GM23248 (cell line): Measurements from ENCODE around the gene ZNF738. TPM values are rescaled to one million over a fixed set of nuclear protein-coding genes. Genes with fewer than 3 reads are reported as not detected.
A peak's percentile ranks its signal among the peaks of the same experiment; 100 is the strongest.

Experiments
- DNase-seq: peaks from one replicate; pipeline ENCODE4 v3.0.0-alpha.2; 2015
- H2AFZ ChIP-seq: fragments of 200-600 bp; sonication (generic); 2 replicates; pipeline ENCODE4 v1.6.1; 2016; ENCODE audit warnings: antibody characterized with exemption
- H3F3A ChIP-seq: fragments of 200-600 bp; sonication (generic); 2 replicates; pipeline ENCODE4 v1.6.1; 2016; ENCODE audit warnings: mild to moderate bottlenecking, antibody characterized with exemption, mixed run types; ENCODE audit not compliant: insufficient read depth
- H3K27ac ChIP-seq: fragments of 200-600 bp; sonication (generic); 2 replicates; pipeline ENCODE4 v1.5.1; 2016; ENCODE audit warnings: mild to moderate bottlenecking
- H3K27me3 ChIP-seq: fragments of 200-600 bp; sonication (generic); replicated peaks from 2 replicates; pipeline ENCODE4 v1.6.1; 2016; ENCODE audit warnings: mild to moderate bottlenecking; ENCODE audit not compliant: insufficient read depth
- H3K36me3 ChIP-seq: fragments of 200-600 bp; sonication (generic); 2 replicates; pipeline ENCODE4 v1.6.1; 2016; ENCODE audit warnings: low read depth, mild to moderate bottlenecking
- H3K4me1 ChIP-seq: fragments of 200-600 bp; sonication (generic); 2 replicates; pipeline ENCODE4 v1.6.1; 2016; ENCODE audit warnings: mild to moderate bottlenecking; ENCODE audit not compliant: insufficient read depth
- H3K4me2 ChIP-seq: fragments of 200-600 bp; sonication (generic); one replicate; pipeline ENCODE4 v1.6.1; 2016; ENCODE audit warnings: mild to moderate bottlenecking; ENCODE audit not compliant: unreplicated experiment
- H3K4me3 ChIP-seq: fragments of 200-600 bp; sonication (generic); 2 replicates; pipeline ENCODE4 v1.5.1; 2016; ENCODE audit warnings: mild to moderate bottlenecking
- H3K79me2 ChIP-seq: fragments of 200-600 bp; sonication (generic); 2 replicates; pipeline ENCODE4 v1.6.1; 2016; ENCODE audit warnings: mild to moderate bottlenecking; ENCODE audit not compliant: insufficient read depth
- H3K9ac ChIP-seq: fragments of 200-600 bp; sonication (generic); 2 replicates; pipeline ENCODE4 v1.6.1; 2016; ENCODE audit warnings: mild to moderate bottlenecking
- H3K9me2 ChIP-seq: fragments of 200-600 bp; sonication (generic); 2 replicates; pipeline ENCODE4 v1.6.1; 2016; ENCODE audit warnings: mixed run types, mild to moderate bottlenecking, moderate library complexity; ENCODE audit not compliant: insufficient read depth
- H3K9me3 ChIP-seq: fragments of 200-600 bp; sonication (generic); one replicate; pipeline ENCODE4 v1.6.1; 2017; ENCODE audit warnings: low read depth
- H4K20me1 ChIP-seq: fragments of 200-600 bp; sonication (generic); 2 replicates; pipeline ENCODE4 v1.6.0; 2016; ENCODE audit not compliant: insufficient read depth
- EZH2 ChIP-seq: fragments of 200-600 bp; sonication (generic); IDR thresholded peaks from 2 replicates; pipeline ENCODE4 v1.6.1; 2018; ENCODE audit warnings: antibody characterized with exemption, mild to moderate bottlenecking; ENCODE audit not compliant: insufficient read depth, poor library complexity, severe bottlenecking
- EZH2phosphoT487 ChIP-seq: fragments of 200-600 bp; sonication (generic); IDR thresholded peaks from 2 replicates; pipeline ENCODE4 v1.6.1; 2018; ENCODE audit warnings: antibody characterized with exemption, moderate library complexity, mild to moderate bottlenecking, low read depth; ENCODE audit not compliant: insufficient read depth
- WGBS, 2 experiments: methylation state at CpG; one replicate each; pipeline ENCODE4 v1.1.6; 2015 to 2017; ENCODE audit warnings: low lambda C conversion rate in 2 of 2, low coverage in 1 of 2; ENCODE audit errors: missing lambda C conversion rate in 2 of 2; 5-methylcytosine and 5-hydroxymethylcytosine counted together
- in situ Hi-C: fragments of 300-500 bp; cut with MboI; formaldehyde crosslinking; loops from 2 replicates; pipeline ENCODE4 v1.15.0; 2020
- polyA plus RNA-seq: library from polyadenylated mRNA; unstranded; fragments of >200 nt; fragmentation: Nextera tagmentation; extraction: Ambion mirVana; gene quantifications from 2 replicates; pipeline ENCODE4 v1.2.1, GENCODE V29; 2016
- total RNA-seq: library from RNA; depleted of rRNA; stranded (reverse); fragments of >200 nt; shearing (Covaris generic); gene quantifications from 2 replicates; pipeline ENCODE4 v1.2.3, GENCODE V29; 2014

Gene ZNF738
- total and polyA plus RNA-seq, 2 experiments from 2014 or later, result 4.9 to 6.7 TPM

DNA sequence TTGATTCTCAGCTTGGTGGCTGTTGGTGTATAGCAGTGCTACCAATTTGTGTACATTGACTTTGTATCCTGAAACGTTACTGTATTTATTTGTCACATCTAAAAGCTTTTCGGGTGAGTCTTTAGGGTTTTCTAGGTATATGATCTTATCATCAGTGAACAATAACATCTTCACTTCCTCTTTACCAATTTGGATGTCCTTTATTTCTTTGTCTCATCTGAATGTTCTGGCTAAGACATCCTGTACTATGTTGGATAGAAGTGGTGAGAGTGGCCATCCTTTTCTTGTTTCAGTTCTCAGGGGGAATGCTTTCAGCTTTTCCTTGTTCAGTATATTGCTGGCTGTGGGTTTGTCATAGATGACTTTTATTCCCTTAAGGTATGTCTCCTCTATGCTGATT is 6.0 kb upstream of the ZNF738 start:
- H3K9me2 ChIP-seq, result no peaks in the 10 kb centered on the region
- H3K4me2 ChIP-seq, result no peak overlapping the region
- H3K4me3 ChIP-seq, result no peak overlapping the region
- no peaks in the 10 kb centered on the region for H3K36me3 ChIP-seq
- no peaks in the 10 kb centered on the region for H3F3A ChIP-seq
- no peak overlapping the region for H3K9ac ChIP-seq
- no peak for DNase-seq
- H4K20me1 ChIP-seq, result no peaks in the 10 kb centered on the region
- H3K4me1 ChIP-seq, result no peaks in the 10 kb centered on the region
- WGBS, 2 experiments, result 34 to 39% methylated on average over 2 of the region's 2 CpGs
- H2AFZ ChIP-seq, result no peak overlapping the region
- no peak for TF ChIP-seq EZH2
- no peaks in the 10 kb centered on the region for H3K27me3 ChIP-seq
- in situ Hi-C loops, result no loop called here
- no peak overlapping the region for H3K27ac ChIP-seq
- no peaks in the 10 kb centered on the region for H3K9me3 ChIP-seq
- no peaks in the 10 kb centered on the region for H3K79me2 ChIP-seq

- DNase-seq, result no peak
- 98 to 100% methylated on average over 3 of the region's 3 CpGs for WGBS, 2 experiments
- no peak overlapping the region for H2AFZ ChIP-seq
- in situ Hi-C loops, result no loop called here
- no peak overlapping the region for H3K4me3 ChIP-seq
- no peak overlapping the region for H3K9ac ChIP-seq
- H3K9me2 ChIP-seq, result no peaks in the 10 kb centered on the region
- H4K20me1 ChIP-seq, result no peaks in the 10 kb centered on the region
- H3K27ac ChIP-seq, result no peak overlapping the region
- H3F3A ChIP-seq, result 0 out of 2 replicates have a peak, but pooled peaks cover 6% of the 10 kb centered on the region
- H3K4me2 ChIP-seq, result no peak overlapping the region
- H3K79me2 ChIP-seq, result peaks cover 19% of the 10 kb centered on the region
- H3K27me3 ChIP-seq, result no peaks in the 10 kb centered on the region
- H3K9me3 ChIP-seq, result no peaks in the 10 kb centered on the region
- peaks cover 10% of the 10 kb centered on the region for H3K36me3 ChIP-seq
- TF ChIP-seq EZH2, result no peak
- no peaks in the 10 kb centered on the region for H3K4me1 ChIP-seq
Observed at GRCh38 chr19:21362291-21362690, 3.5 kb downstream of the ZNF738 start.

DNA sequence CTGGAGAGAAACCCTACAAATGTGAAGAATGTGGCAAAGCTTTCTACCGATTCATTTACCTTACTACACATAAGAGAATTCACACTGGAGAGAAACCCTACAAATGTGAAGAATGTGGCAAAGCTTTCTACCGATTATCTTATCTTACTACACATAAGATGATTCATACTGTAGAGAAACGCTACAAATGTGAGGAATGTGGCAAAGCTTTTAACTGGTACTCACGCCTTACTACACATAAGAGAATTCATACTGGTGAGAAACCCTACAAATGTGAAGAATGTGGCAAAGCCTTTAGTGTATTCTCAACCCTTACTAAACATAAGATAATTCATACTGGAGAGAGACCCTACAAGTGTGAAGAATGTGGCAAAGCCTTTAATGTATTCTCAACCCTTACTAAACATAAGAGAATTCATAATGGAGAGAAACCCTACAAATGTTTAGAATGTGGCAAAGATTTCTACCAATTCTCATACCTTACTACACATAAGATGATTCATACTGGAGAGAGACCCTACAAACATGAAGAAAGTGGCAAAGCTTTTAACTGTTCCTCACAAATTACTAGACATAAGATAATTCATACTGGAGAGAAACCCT is 25.3 kb downstream of the ZNF738 start:
- no peak overlapping the region for H3K9ac ChIP-seq
- in situ Hi-C loops, result no loop called here
- no peak for DNase-seq
- H3K36me3 ChIP-seq, result peaks cover 11% of the 10 kb centered on the region
- no peak overlapping the region for H3K27ac ChIP-seq
- WGBS, 2 experiments, result 94 to 98% methylated on average over 4 of the region's 4 CpGs
- H3K4me1 ChIP-seq, result no peaks in the 10 kb centered on the region
- H3K9me2 ChIP-seq, result no peaks in the 10 kb centered on the region
- H2AFZ ChIP-seq, result no peak overlapping the region
- no peaks in the 10 kb centered on the region for H3K79me2 ChIP-seq
- peaks cover 13% of the 10 kb centered on the region for H3K9me3 ChIP-seq
- TF ChIP-seq EZH2 (no peak), EZH2phosphoT487 (no peak)
- no peaks in the 10 kb centered on the region for H4K20me1 ChIP-seq
- H3K4me3 ChIP-seq, result no peak overlapping the region
- H3K4me2 ChIP-seq, result no peak overlapping the region
- no peaks in the 10 kb centered on the region for H3F3A ChIP-seq
- no peaks in the 10 kb centered on the region for H3K27me3 ChIP-seq

DNA sequence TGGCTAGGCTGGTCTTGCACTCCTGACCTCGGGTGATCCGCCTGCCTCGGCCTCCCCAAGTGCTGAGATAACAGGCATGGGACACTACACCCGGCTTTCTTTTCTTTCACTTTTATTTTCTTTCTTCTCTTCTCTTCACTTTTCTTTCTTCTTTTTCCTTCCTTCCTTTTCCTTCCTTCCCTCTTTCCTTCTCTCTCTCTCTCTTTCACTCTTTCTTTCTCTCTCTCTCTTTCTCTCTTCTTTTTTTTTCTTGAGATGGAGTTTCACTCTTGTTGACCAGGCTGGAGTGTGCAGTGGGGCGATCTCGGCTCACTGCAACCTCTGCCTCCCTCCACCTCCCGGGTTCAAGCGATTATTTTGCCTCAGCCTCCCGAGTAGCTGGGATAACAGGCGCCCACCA is 37.3 kb downstream of the ZNF738 start:
- Histone ChIP-seq H3K9ac (no peak overlapping the region), H3K9me3 (no peaks in the 10 kb centered on the region), H3F3A (peaks cover 10% of the 10 kb centered on the region), H4K20me1 (no peaks in the 10 kb centered on the region), H3K4me3 (0 out of 2 replicates have a peak overlapping the region, but pooled peaks have one; percentile 95), H3K36me3 (peaks cover 15% of the 10 kb centered on the region), H3K27ac (no peak overlapping the region), H3K79me2 (peaks cover 39% of the 10 kb centered on the region), H3K27me3 (no peaks in the 10 kb centered on the region), H3K9me2 (no peaks in the 10 kb centered on the region), H2AFZ (peak overlapping the region; percentile 96), H3K4me1 (peaks cover 18% of the 10 kb centered on the region), H3K4me2 (no peak overlapping the region)
- DNase-seq, result no peak
- no peak for TF ChIP-seq EZH2
- TF ChIP-seq EZH2phosphoT487, result no peak
- WGBS, 2 experiments, result 79 to 82% methylated on average over 10 of the region's 10 CpGs
- in situ Hi-C loops, result no loop called here
